ENCODE measurements around the gene HDAC7.

HDAC7 gene

GRCh38 chr12:47776471-47777143 is 43.1 kb downstream of the HDAC7 start:
- no peak for DNase-seq

- no peak for DNase-seq
These were observed 44.4 kb downstream of the HDAC7 start for GRCh38 chr12:47775100-47775911.

DNA sequence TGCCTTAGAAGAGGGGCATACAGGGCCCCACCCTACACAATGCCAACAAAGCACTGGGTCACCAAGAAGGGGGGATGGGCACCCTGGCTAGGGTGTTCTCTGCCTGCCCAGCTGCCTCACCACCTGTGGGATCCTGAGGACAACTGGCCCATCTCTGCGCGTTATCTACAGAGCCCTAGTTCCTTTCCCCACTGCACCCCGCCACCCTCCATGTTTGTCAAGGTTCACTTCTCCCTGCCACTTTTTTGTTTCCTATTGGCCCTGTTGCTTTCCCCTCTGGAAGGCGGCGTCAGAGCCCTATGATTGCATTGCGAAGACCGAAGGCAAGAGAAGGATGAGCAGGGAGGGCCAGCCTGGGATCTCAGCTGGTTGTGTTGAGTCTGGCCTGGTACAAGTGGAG is 45.0 kb downstream of the HDAC7 start:
- DNase-seq, result no peak

DNA sequence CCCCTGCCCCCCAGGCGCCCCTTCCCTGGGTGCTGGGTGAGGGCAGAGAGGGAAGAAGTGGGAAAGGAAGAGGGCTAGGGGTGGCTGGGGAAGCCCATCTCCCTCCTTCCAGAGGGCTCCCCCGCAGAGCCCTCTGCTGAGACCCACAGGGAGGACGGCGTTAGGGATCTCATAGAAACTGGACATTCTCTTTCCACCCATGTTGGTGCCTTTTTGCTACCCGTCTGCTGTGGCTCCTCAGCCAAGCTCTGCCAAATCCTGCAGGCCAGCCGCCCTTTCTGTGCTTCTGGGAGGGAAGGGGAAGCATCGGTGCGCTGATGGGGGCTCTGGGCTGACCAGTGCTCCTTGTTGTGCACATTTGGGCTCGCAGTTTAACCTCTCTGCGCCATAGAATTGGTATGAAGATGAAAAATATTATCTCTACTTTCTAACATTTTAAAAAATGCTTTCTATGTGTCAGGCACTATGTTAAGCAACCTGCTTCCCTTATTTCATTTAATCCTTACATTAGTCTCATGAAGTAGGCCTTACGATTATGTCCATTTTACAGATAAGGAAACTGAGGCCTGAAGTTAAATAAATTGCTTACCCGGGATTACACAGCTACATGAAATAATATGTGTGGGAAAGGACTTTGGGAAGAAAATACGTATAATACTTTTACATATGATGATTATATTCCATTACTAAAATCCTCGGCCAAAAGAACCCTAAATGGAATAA is 45.7 kb downstream of the HDAC7 start:
- no peak for DNase-seq

- peak; percentile 25 to 74 for DNase-seq
These were observed 46.4 kb downstream of the HDAC7 start, which contains the start of gene SLC48A1 for GRCh38 chr12:47773062-47773857. Gene SLC48A1, plus strand, starts transcription at chr12:47773238. Its CDS starts 67 bp downstream, at chr12:47773305.

GRCh38 chr12:47772738-47773061 is 47.0 kb downstream of the HDAC7 start:
- no peak for DNase-seq

GRCh38 chr12:47772094-47772660 is 47.5 kb downstream of the HDAC7 start:
- no peak for DNase-seq

DNA sequence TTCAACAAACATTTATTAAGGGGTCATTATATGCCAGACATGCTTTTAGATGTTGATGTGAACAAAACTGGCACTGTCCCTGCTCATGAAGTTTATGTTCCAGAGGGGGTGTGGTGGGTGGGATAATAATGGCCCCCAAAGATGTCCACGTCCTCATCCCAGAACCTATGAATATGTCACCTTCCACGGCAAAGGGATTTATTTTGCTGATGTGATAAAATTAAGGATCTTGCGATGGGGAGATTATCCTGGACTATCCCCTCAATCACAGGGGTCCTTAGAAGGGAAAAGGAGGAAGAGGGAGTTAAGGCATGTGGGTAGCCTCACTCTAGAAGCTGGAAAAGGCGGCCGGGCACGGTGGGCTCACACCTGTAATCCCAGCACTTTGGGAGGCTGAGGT is 48.4 kb downstream of the HDAC7 start:
- DNase-seq, result no peak

- no peak for DNase-seq
These were observed 49.5 kb downstream of the HDAC7 start for GRCh38 chr12:47770086-47770726.

GRCh38 chr12:47769234-47770085 is 50.2 kb downstream of the HDAC7 start:
- no peak for DNase-seq

- DNase-seq, result no peak
These were observed 51.3 kb downstream of the HDAC7 start for GRCh38 chr12:47768323-47768811.

- DNase-seq, result peak in 1 of 2 experiments; percentile 39
These were observed 52.4 kb downstream of the HDAC7 start for GRCh38 chr12:47767216-47767724.

- no peak for DNase-seq
These were observed 53.0 kb downstream of the HDAC7 start for GRCh38 chr12:47766502-47767215.

GRCh38 chr12:47763481-47764346 is 56.0 kb downstream of the HDAC7 start:
- no peak for DNase-seq

GRCh38 chr12:47762850-47763465 is 56.7 kb downstream of the HDAC7 start:
- no peak for DNase-seq

DNA sequence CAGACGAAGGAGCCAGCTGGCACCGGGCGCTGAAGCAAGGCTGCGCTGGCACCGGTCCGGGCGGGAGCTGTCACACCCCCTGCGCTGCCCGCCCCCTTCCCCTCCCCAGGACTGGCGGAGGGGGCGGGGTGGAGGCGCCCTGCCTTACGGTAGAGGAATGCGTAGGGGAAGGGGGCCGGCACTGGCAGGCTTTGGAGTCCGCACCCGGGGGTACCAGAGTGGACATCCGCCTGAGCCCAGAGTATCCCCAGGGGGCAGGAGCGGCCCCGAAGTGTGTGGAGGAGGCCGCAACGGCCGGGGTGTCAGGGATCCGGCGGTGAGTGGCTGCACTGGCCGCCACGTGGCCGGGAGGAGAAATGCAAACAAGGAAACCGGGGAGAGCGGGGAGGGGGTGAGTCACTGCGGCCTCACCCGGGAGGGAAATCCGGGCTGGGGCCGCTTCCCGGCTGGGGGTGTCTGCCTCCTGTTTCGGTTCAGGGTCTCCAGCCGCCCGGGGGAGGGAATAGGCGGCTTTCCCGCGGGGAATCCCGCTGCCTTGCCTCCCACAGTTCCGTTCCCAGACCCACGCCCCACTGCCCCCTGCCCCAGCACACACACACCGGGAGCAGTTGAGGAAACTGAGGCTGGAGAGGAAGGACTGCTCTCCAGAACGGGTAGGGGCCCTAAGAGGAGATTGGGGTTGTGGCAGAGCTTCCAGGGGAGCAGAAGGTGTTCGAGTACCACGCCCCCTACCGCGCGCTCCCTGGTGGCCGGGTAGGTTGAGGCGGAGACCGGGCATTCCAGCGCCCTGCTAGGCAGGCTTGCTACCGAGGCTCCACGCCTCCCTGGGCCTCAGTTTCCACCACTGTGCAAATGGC is 60.6 kb downstream of the HDAC7 start, which contains the start of gene RAPGEF3:
Gene RAPGEF3, minus strand, starts transcription at position 47 of the 857 bp plus-strand sequence. CDS start 324 bp downstream, outside the sequence.
- DNase-seq, result peak; percentile 43 to 81

- DNase-seq, result no peak
These were observed 61.2 kb downstream of the HDAC7 start for GRCh38 chr12:47758584-47758833.

Measured in NCI-H446 (cell line).